Measurements from ENCODE around the gene NKX3-2. TPM values are rescaled to one million over a fixed set of nuclear protein-coding genes. Genes with fewer than 3 reads are reported as not detected.

Gene NKX3-2
- total RNA-seq, result under 0.01 TPM in 1 of 2 replicates, not detected in the other

- TF ChIP-seq CTCF (IDR thresholded peaks at IDR 0.05; ENCODE audit: insufficient read depth, low read length, severe bottlenecking), result no peak
- DNase-seq (ENCODE audit: low read depth) (no peak), FAIRE-seq (no peak)
These were observed at the start of gene NKX3-2 for GRCh38 chr4:13543839-13544605. NKX3-2 (minus strand) TSS chr4:13544508; CDS start chr4:13544414, 94 bp downstream.

GRCh38 chr4:13592220-13592619, 47.9 kb upstream of the NKX3-2 start:
- DNase-seq (ENCODE audit: low read depth) (no peak), FAIRE-seq (no peak)
- TF ChIP-seq CTCF (IDR thresholded peaks at IDR 0.05; ENCODE audit: insufficient read depth, low read length, severe bottlenecking), result no peak
- H3K27me3 ChIP-seq (ENCODE audit: control insufficient read depth, insufficient read depth, low read length), result no peaks in the 10 kb centered on the region
- H3K36me3 ChIP-seq (ENCODE audit: control insufficient read depth, insufficient read depth, low read length), result peaks cover 8% of the 10 kb centered on the region
- H3K4me3 ChIP-seq (ENCODE audit: low read depth, low read length), result no peak overlapping the region

More at GRCh38 chr4:13543839-13544605, at the start of gene NKX3-2:
- peak within 1 kb of the TSS; percentile 55 for H3K4me3 ChIP-seq (ENCODE audit: low read depth, low read length)
- H3K27me3 ChIP-seq (ENCODE audit: control insufficient read depth, insufficient read depth, low read length), result peaks cover 60% of the 10 kb centered on the region
- H3K36me3 ChIP-seq (ENCODE audit: control insufficient read depth, insufficient read depth, low read length), result no peaks in the 10 kb centered on the region

DNA sequence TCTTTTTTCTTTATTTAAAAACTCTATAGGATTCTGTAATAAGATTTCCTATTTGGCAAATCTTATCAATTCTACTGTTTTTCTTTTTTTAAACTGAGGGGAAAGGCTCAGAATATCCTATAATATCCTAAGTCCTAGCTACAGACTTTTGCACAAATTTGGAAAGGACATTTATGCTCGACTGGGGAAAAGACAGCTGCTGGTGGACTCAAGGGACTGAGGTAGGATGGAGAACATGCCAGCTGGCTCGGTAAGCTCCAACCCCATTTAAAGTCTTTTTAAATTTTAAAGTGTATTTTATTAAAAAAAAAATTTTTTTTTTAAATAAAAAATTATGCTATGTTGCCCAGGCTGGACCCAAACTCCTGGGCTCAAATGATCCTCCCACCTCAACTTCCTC, 46.5 kb upstream of the NKX3-2 start:
- H3K36me3 ChIP-seq (ENCODE audit: control insufficient read depth, insufficient read depth, low read length), result peaks cover 7% of the 10 kb centered on the region

DNA sequence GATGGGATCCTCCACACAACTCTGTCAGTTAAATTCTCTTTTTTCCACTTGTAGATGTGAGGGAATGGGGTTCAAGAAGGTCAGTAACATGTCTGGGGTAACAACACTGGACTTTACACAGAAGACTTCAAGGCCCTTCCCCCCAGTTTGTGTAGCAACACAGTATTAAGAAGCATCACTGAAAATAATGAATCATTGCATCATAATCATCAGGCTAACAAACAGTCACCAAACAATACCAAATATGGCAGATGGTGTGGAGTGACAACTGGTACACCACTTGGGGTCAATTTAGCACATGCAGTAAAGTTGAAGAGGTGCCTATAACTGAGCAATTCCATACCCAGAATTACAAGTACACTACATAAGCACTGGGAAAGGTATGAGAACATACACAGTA, 44.6 kb upstream of the NKX3-2 start:
- Histone ChIP-seq H3K27me3 (ENCODE audit: control insufficient read depth, insufficient read depth, low read length) (no peaks in the 10 kb centered on the region), H3K36me3 (ENCODE audit: control insufficient read depth, insufficient read depth, low read length) (peaks cover 6% of the 10 kb centered on the region), H3K4me3 (ENCODE audit: low read depth, low read length) (no peak overlapping the region)
- DNase-seq (ENCODE audit: low read depth) (no peak), FAIRE-seq (no peak)
- TF ChIP-seq CTCF (IDR thresholded peaks at IDR 0.05; ENCODE audit: insufficient read depth, low read length, severe bottlenecking), result no peak

More for the DNA sequence above, 46.5 kb upstream of the NKX3-2 start:
- Histone ChIP-seq H3K4me3 (ENCODE audit: low read depth, low read length) (no peak overlapping the region), H3K27me3 (ENCODE audit: control insufficient read depth, insufficient read depth, low read length) (no peaks in the 10 kb centered on the region)
- DNase-seq (ENCODE audit: low read depth), result no peak
- TF ChIP-seq CTCF (IDR thresholded peaks at IDR 0.05; ENCODE audit: insufficient read depth, low read length, severe bottlenecking), result no peak
- FAIRE-seq, result no peak

- DNase-seq (ENCODE audit: low read depth) (no peak), FAIRE-seq (no peak)
- H3K36me3 ChIP-seq (ENCODE audit: control insufficient read depth, insufficient read depth, low read length), result peaks cover 13% of the 10 kb centered on the region
These were observed 40.2 kb upstream of the NKX3-2 start for GRCh38 chr4:13584481-13584880.

More at GRCh38 chr4:13584481-13584880, 40.2 kb upstream of the NKX3-2 start:
- Histone ChIP-seq H3K4me3 (ENCODE audit: low read depth, low read length) (no peak overlapping the region), H3K27me3 (ENCODE audit: control insufficient read depth, insufficient read depth, low read length) (no peaks in the 10 kb centered on the region)
- TF ChIP-seq CTCF (IDR thresholded peaks at IDR 0.05; ENCODE audit: insufficient read depth, low read length, severe bottlenecking), result no peak

All from bronchial epithelial cell (primary cell).